Kidney epithelial cell (primary cell): ENCODE measurements around the gene DSCAM. TPM values are rescaled to one million over a fixed set of nuclear protein-coding genes. Genes with fewer than 3 reads are reported as not detected.

ENCODE experiments used
- DNase-seq: peaks from one replicate; pipeline ENCODE4 v3.0.0-alpha.2; 2010; ENCODE audit warnings: low read depth
- H3K27me3 ChIP-seq: 2 replicates; pipeline ENCODE4 v1.6.0; 2011; ENCODE audit warnings: low read length; ENCODE audit not compliant: control insufficient read depth, insufficient read depth
- H3K36me3 ChIP-seq: 2 replicates; pipeline ENCODE4 v1.5.1; 2011; ENCODE audit warnings: low read length; ENCODE audit not compliant: control insufficient read depth, insufficient read depth
- H3K4me3 ChIP-seq: 2 replicates; pipeline ENCODE4 v1.5.1; 2011; ENCODE audit warnings: low read depth, mild to moderate bottlenecking, control low read depth, low read length
- total RNA-seq: library from RNA; depleted of rRNA; stranded (reverse); fragments of >200 nt; gene quantifications from 2 replicates; pipeline ENCODE4 v1.2.3, GENCODE V29; 2015
- TF ChIP-seq, protein P1 (sequence below): IDR thresholded peaks from 2 replicates; pipeline ENCODE4 v1.5.1; 2011; ENCODE audit warnings: mild to moderate bottlenecking, moderate library complexity, low read length, control low read depth, inconsistent platforms; ENCODE audit not compliant: insufficient read depth, poor library complexity, severe bottlenecking

DSCAM gene
- total RNA-seq, 1 donor from 2014 or later = 0.21 TPM

GRCh38 chr21:39961251-39961650 lies 885.7 kb downstream of the DSCAM start:
- H3K4me3 ChIP-seq = no peak overlapping the region
- H3K27me3 ChIP-seq = no peaks in the 10 kb centered on the region
- no peaks in the 10 kb centered on the region for H3K36me3 ChIP-seq
- no peak for DNase-seq
- TF ChIP-seq, protein P1, sequence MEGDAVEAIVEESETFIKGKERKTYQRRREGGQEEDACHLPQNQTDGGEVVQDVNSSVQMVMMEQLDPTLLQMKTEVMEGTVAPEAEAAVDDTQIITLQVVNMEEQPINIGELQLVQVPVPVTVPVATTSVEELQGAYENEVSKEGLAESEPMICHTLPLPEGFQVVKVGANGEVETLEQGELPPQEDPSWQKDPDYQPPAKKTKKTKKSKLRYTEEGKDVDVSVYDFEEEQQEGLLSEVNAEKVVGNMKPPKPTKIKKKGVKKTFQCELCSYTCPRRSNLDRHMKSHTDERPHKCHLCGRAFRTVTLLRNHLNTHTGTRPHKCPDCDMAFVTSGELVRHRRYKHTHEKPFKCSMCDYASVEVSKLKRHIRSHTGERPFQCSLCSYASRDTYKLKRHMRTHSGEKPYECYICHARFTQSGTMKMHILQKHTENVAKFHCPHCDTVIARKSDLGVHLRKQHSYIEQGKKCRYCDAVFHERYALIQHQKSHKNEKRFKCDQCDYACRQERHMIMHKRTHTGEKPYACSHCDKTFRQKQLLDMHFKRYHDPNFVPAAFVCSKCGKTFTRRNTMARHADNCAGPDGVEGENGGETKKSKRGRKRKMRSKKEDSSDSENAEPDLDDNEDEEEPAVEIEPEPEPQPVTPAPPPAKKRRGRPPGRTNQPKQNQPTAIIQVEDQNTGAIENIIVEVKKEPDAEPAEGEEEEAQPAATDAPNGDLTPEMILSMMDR = no peak
